Esophagus (tissue), 2 donors: Measurements from ENCODE around the gene NPC2. TPM values are rescaled to one million over a fixed set of nuclear protein-coding genes. Genes with fewer than 3 reads are reported as not detected.

ENCODE experiments used
- H3K27ac ChIP-seq, 2 donors: one replicate each; pipeline ENCODE4 v1.5.1; 2013; ENCODE audit warnings: low read depth in 2 of 2, mild to moderate bottlenecking in 2 of 2, inconsistent platforms in 1 of 2, low read length in 1 of 2, moderate library complexity in 1 of 2
- H3K27me3 ChIP-seq, 2 donors: one replicate each; pipeline ENCODE4 v1.6.1; 2013; ENCODE audit warnings: low read length in 2 of 2, control low read depth in 1 of 2, mild to moderate bottlenecking in 1 of 2; ENCODE audit not compliant: insufficient read depth in 2 of 2, control insufficient read depth in 1 of 2
- H3K36me3 ChIP-seq, 2 donors: one replicate each; pipeline ENCODE4 v1.6.1; 2013; ENCODE audit warnings: low read length in 1 of 2; ENCODE audit not compliant: control insufficient read depth in 2 of 2, insufficient read depth in 2 of 2
- H3K4me1 ChIP-seq, 2 donors: one replicate each; pipeline ENCODE4 v1.6.1; 2013; ENCODE audit warnings: low read length in 1 of 2; ENCODE audit not compliant: control insufficient read depth in 2 of 2, insufficient read depth in 2 of 2
- H3K4me3 ChIP-seq, 2 donors: one replicate each; pipeline ENCODE4 v1.5.1; 2013; ENCODE audit warnings: low read length in 2 of 2, mild to moderate bottlenecking in 2 of 2, low read depth in 1 of 2, moderate library complexity in 1 of 2
- H3K9me3 ChIP-seq, 2 donors: one replicate each; pipeline ENCODE4 v1.6.1; 2013; ENCODE audit warnings: mild to moderate bottlenecking in 2 of 2, low read depth in 1 of 2, low read length in 1 of 2, moderate library complexity in 1 of 2; ENCODE audit not compliant: control insufficient read depth in 2 of 2, insufficient read depth in 1 of 2
- WGBS, 2 donors: extraction: QIAGEN DNeasy Blood & Tissue Kit; methylation state at CpG; one replicate each; pipeline ENCODE4 v1.1.7; 2013; 5-methylcytosine and 5-hydroxymethylcytosine counted together
- polyA plus RNA-seq, 2 donors: library from polyadenylated mRNA; stranded (reverse); fragments of 200-250 nt; gene quantifications; one replicate each; pipeline ENCODE4 v1.2.3, GENCODE V29; 2013
- donor health status: healthy with polysubstance abuse.
- donor health status: Bipolar disorder and iron deficiency.

Gene NPC2
- polyA plus RNA-seq, 2 donors = 98.3 to 163 TPM

DNA sequence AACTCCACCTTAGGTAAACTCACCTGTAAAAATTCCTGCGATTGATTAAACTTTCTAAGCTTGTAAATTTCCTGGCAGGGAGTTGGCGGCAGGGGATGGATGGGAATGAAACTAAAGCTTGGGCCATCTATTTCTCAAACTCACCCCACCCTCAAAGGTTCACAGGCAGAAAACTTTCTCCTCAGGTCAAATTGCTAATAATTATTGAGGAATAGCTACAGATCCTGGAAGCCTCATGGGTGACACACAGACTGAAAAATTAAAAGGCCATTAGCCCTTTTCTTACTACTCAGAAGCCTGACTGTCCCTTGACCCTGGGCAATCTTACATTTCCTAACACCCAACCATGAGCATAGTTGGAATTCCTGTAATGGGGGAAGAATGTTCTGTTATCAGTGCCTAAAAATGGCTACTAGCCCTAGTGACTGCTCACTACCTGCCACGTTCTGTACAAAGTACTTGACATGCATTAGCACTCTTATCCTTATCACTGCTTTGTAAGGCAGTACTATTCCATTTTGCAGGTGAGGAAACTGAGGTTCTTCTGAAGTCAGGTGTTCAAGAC lies 54.7 kb downstream of the NPC2 start:
- 54 to 62% methylated on average over 3 of the region's 3 CpGs for WGBS, 2 donors
- Histone ChIP-seq H3K4me1 (no peaks in the 10 kb centered on the region), H3K27ac (no peak overlapping the region), H3K9me3 (no peaks in the 10 kb centered on the region), H3K4me3 (no peak overlapping the region), H3K36me3 (no peaks in the 10 kb centered on the region), H3K27me3 (no peaks in the 10 kb centered on the region)

DNA sequence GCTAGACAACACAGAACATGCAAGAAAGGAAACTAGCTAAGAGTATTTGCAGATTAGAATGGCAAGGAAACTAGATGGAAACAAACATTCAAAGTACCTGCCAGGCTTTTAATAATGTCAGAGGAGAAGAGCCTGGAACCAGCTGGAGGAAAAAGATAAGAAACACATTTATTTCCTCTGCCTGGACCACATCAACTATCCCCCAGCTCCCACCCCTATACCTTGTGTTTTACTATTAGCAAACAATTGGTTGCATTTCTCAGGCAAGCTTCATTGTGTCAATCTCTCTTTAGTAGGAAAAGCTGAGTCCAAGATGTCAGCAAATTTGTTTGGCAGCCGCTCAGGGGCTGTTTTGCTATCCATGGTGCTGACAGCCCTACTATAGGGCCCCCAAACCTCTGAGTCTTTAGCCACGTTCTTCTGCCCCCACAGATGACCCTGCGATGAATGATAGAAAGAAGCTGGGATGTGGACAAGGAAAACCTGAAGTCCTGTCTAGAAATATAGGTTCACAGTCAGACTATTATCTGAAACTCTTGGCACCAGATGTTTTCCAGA lies 55.5 kb downstream of the NPC2 start:
- Histone ChIP-seq H3K4me1 (no peaks in the 10 kb centered on the region), H3K36me3 (no peaks in the 10 kb centered on the region), H3K27me3 (no peaks in the 10 kb centered on the region), H3K27ac (no peak overlapping the region), H3K9me3 (no peaks in the 10 kb centered on the region), H3K4me3 (no peak overlapping the region)
- 27 to 29% methylated on average over 3 of the region's 3 CpGs for WGBS, 2 donors

DNA sequence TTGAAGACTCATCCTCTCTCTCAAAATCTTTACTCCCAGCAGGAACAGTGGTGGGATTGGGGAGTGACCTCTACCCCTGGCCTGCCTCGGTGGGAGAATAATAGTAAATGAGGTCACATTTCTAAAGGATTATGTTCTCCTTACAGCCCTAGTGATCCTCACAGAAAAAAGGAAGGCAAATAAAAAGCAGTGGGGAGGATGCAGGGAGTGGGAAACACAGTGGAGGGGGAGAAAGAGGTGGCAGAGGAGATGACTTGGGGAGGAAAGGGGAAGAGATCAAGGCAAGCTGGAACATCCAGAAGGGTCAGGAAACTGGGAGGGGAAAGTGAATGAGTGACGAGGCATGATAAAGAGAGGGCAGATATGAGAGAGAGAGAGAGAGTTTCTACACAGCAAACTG lies 58.8 kb downstream of the NPC2 start:
- Histone ChIP-seq H3K27ac (no peak overlapping the region), H3K4me3 (no peak overlapping the region), H3K4me1 (no peaks in the 10 kb centered on the region), H3K27me3 (no peaks in the 10 kb centered on the region), H3K36me3 (no peaks in the 10 kb centered on the region), H3K9me3 (no peaks in the 10 kb centered on the region)
- WGBS, 2 donors = 25 to 41% methylated on average over 2 of the region's 2 CpGs

DNA sequence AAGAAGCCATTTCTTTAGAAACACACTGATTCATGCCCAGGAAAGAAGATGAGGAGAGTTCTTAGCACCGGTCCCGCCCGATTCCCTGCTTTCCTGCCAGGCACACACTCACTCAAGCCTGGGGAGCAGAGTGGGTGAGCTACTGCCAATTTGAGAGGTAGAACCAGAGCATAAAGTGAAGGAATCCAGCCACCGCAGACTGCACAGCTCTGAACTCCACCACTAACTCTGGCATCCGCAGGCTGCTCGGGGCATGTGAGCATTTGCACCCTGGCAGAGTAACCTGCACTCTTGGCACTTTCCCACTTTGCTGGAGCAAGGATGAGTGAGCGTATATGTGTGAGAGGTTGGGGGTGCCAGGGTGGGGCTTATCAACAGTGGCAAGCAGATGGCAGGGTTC lies 63.1 kb downstream of the NPC2 start:
- WGBS, 2 donors = 87 to 90% methylated on average over 7 of the region's 7 CpGs
- no peaks in the 10 kb centered on the region for H3K36me3 ChIP-seq
- no peaks in the 10 kb centered on the region for H3K27me3 ChIP-seq
- H3K4me3 ChIP-seq = no peak overlapping the region
- no peak overlapping the region for H3K27ac ChIP-seq
- peaks cover 3 to 6% of the 10 kb centered on the region in 2 donors for H3K4me1 ChIP-seq
- no peaks in the 10 kb centered on the region for H3K9me3 ChIP-seq

Other genes with a start within 250 kb of the NPC2 start
- gene ABCD4, start 190.4 kb downstream of the NPC2 start, polyA plus RNA-seq = 10 to 100 TPM; 19.2 to 38.4 TPM
- gene VRTN, start 144.8 kb downstream of the NPC2 start, polyA plus RNA-seq = not detected
- gene SYNDIG1L, start 67.1 kb downstream of the NPC2 start, polyA plus RNA-seq = under 1 TPM; 0.02 to 0.04 TPM
- gene ISCA2, start 460 bp upstream of the NPC2 start, polyA plus RNA-seq = 10 to 100 TPM; 10.9 to 15.3 TPM
- gene LTBP2, start 118.9 kb upstream of the NPC2 start, polyA plus RNA-seq = 1 to 10 TPM; 4.7 to 5.5 TPM
- gene AREL1, start 219.8 kb upstream of the NPC2 start, polyA plus RNA-seq = 1 to 10 TPM; 8.0 to 9.3 TPM
- gene FCF1, start 219.8 kb upstream of the NPC2 start, polyA plus RNA-seq = 10 to 100 TPM in 1 of 2 donors, 1 to 10 TPM in 1; 4.4 to 19.8 TPM